ENCODE measurements around the gene MYL7.
"Not testable (repeated sequence)": the region's sequence is repeated elsewhere in the genome, so short reads cannot be mapped to it uniquely, and the experiment has no call there.

MYL7 gene

GRCh38 chr7:44128721-44129582 lies 12.2 kb downstream of the MYL7 start:
- DNase-seq, result no peak

- no peak for DNase-seq
Observed at GRCh38 chr7:44127161-44127560, 14.0 kb downstream of the MYL7 start.

DNA sequence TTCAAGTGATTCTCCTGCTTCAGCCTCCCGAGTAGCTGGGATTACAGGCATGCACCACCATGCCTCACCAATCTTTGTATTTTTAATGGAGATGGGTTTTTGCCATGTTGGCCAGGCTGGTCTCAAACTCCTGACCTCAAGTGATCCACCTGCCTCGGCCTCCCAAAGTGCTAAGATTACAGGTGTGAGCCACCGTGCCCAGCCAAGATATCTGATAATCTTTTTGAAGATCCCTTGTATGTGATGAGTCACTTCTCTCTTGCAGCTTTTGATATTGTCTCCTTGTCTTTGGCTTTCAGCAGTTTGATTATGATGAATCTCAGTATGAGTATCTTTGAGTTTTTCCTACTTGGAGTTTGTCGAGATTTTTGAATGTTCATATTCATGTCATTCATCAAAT lies 14.6 kb downstream of the MYL7 start:
- not testable (repeated sequence) for DNase-seq

- no peak for DNase-seq
Observed at GRCh38 chr7:44124822-44125202, 16.3 kb downstream of the MYL7 start.

GRCh38 chr7:44123190-44124003 lies 17.7 kb downstream of the MYL7 start, which contains the start of gene POLD2:
Gene POLD2, minus strand, starts transcription at chr7:44123548. Its CDS starts 1,495 bp downstream, at chr7:44122053.
- peak; percentile 96 for DNase-seq

DNA sequence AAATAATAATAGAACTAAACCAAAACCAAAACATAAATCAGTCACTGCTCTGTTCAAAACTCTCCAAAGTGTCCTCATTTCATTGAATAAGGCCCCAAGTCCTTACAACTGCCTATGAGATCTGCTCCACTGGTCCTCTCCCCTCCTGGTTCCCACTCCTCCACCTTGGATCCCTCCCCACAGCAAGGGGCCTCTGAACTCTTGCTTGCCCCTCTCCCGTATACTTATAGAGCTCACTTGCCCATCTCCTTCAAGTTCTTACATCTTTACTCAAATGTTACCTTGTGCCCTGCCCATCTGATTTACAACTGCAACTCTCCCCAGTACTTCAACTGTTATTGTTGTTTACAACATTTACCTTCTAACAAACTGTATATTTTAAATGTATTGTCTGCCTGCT lies 18.6 kb downstream of the MYL7 start:
- no peak for DNase-seq

DNA sequence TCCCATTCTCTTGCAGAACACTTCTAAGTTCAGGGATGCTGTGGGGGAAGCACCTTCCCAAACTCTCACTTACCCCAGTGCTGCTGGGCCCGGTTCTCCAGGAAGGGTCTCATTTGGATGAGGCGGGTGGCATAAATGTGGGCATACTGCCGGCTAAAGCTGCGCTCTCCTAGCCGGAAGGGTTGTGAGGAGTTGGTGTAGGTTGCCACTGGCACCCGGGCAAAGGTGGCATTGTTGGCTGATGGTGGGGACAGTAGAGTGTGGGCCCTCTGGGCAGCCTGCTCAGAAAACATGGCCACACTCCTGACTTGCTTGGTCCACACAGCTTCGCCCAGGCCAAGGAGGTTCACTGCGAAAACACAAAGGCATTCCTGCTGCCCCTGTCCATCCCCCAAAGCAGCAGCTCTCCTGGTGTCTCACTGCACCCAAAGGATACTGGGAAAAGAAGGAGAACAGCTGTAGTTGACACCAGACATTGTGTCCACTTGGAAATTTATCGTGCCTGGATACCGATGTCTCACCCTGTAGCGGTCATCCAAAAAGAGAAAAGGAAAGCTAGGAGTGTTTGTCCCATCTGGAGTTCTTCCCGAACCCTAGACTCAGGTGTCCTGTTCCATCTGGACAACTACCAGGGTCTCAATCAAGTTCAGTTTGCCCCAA lies 19.2 kb downstream of the MYL7 start:
- no peak for DNase-seq

DNA sequence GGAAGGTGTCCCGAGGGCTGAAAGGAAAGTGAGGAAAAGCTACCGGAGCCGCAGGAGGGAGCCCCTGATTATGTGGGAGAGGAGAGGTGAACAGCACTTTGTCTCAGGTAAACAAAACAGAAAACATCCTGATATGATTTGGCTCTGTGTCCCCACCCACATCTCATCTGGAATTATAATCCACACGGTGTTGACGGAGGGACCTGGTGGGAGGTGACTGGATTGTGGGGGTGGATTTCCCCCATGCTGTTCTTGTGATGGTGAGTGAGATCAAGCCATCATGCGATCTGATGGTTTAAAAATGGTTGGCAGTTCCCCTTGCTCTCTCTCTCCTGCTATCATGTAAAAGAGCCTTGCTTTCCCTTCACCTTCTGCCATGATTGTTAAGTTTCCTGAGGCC lies 20.7 kb downstream of the MYL7 start:
- DNase-seq, result no peak

DNA sequence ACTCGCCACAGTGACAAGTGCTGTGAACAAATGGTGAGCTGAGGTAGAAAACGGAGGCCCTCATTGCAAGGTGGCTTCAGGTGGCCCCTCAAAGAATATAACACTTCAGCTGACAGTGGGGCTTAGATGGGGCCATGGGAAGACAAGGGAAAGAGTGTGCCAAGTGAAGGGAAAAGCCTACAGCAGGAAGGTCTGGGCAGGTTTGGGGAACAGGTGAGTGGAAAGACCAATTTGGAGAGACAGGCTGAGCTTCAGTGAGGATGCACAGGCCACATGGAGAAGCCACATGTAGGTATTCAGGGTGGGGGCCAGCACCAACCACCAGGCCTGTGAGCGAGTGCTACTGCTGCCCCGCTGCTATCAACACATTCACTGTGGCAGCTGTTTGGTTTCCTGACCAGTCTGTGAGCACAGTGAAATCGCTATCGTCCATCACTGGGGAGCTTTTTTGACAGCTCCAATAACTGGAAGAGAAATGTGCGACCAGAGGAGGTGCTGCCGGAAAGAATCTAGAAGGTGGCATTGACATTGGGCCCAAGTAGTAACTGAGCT lies 21.2 kb downstream of the MYL7 start:
- DNase-seq, result no peak

DNA sequence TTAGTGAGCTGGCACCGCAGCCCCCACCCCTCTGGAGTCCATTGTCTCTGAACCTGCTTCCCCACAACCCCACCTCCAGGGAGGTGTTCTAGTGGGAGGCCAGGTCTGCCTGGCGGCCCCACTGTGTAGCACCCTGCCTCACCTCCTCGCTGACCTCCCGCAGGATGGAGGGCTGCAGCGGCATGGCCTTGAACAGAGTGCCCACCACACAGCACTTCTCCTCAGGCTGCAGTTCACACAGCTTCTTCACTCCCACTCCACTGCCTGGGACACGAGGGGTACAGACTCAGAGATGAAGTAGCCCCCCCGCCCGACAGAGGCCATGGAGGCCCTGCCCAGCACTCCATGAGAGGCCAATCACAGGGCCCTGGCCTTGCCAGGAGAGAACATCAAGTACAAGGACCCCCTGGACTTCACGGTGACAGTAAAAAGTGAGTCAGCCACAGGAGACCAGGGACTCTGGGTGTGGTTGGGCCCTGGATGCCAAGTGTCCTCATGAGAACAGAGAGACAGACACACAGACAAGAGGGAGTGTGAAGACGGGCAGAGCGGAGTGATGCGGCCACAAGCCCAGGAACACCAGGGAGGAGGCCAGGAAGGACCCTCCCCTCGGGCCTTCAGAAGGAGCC lies 23.2 kb downstream of the MYL7 start:
- no peak for DNase-seq

GRCh38 chr7:44116789-44117666 lies 24.1 kb downstream of the MYL7 start:
- no peak for DNase-seq

DNA sequence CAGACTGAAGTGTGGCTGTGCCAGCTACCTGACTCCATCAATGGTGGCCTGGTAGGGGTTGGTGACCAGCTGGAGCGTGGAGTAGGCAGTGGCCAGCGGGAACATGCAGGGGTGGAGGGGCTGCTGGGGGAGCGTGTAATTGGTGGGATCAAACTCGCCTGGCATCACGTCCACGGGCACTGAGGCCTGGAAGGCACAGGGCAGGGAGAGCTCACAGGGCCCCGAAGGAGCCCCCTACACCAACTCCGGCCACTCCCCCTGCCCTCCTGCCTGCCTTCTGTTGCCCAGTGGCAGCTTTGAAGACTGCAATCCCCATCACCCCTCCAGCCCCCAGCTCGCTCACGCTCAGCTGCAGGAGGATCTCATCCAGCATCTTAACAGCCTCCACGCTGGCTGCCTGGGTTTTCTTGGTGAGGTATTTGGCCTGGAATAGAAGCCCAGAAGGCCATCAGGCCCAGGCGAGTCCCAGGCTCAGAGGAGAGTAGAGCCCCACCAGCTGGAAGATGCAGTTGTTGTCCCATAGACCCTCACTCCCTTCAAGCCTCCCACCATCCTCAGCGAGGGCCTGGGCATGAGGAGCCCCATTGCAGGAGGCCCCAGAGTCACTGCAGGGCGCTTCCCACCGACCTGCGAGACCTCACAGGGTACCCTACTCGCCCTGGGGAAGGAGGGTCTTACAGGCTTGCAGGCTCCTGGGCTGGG lies 24.9 kb downstream of the MYL7 start:
- no peak for DNase-seq

- no peak for DNase-seq
Observed at GRCh38 chr7:44114586-44115310, 26.4 kb downstream of the MYL7 start.

DNA sequence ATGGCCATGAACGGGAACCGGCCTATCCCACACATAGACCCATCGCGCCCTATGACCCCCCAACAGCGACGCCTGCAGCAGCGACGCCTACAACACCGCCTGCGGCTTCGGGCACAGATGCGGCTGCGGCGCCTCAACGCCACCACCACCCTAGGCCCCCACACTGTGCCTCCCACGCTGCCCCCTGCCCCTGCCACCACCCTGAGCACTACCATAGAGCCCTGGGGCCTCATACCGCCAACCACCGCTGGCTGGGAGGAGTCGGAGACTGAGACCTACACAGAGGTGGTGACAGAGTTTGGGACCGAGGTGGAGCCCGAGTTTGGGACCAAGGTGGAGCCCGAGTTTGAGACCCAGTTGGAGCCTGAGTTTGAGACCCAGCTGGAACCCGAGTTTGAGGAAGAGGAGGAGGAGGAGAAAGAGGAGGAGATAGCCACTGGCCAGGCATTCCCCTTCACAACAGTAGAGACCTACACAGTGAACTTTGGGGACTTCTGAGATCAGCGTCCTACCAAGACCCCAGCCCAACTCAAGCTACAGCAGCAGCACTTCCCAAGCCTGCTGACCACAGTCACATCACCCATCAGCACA lies 27.3 kb downstream of the MYL7 start:
- no peak for DNase-seq

DNA sequence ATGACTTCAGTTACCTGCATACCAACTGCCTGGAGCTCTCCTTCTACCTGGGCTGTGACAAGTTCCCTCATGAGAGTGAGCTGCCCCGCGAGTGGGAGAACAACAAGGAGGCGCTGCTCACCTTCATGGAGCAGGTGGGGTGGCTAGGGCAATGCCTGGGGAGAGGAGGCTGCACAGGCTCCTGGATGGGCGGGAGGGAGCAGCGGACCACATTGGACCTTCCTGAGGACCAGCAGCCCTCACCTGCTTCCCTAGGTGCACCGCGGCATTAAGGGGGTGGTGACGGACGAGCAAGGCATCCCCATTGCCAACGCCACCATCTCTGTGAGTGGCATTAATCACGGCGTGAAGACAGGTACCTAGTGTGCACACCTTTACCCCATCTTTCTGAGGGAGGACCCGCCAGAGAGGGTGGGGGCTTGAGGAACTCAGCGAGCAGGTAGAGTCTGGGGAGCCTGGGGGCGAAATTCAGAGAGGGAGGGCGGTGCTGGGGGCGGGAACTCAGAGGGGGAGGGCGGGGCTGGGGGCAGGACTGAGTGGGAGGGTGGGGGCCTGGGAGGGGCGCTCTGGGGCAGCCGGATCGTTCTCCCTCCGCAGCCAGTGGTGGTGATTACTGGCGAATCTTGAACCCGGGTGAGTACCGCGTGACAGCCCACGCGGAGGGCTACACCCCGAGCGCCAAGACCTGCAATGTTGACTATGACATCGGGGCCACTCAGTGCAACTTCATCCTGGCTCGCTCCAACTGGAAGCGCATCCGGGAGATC lies 28.0 kb downstream of the MYL7 start:
- no peak for DNase-seq

GRCh38 chr7:44112231-44112996 lies 28.7 kb downstream of the MYL7 start:
- DNase-seq, result no peak

- DNase-seq, result no peak
Observed at GRCh38 chr7:44111761-44112160, 29.4 kb downstream of the MYL7 start.

Data from fibroblast of skin of abdomen (primary cell).